ENCODE data around the gene RGS11.

- TF ChIP-seq REST (IDR thresholded peaks at IDR 0.05; ENCODE audit: insufficient read depth in 1 of 2, low read depth in 2 of 2, low read length in 2 of 2): no peak
- TF ChIP-seq POLR2AphosphoS5 (IDR thresholded peaks at IDR 0.05; ENCODE audit: low read depth, low read length): no peak
- no peak for TF ChIP-seq FOXP2 (optimal IDR thresholded peaks at IDR 0.05; ENCODE audit: borderline replicate concordance, extremely low read depth, extremely low read length, insufficient read depth)
Measured at GRCh38 chr16:275786-276232, at the start of gene RGS11.

Measured in PFSK-1 (cell line).